Measurements from ENCODE around the gene INO80.

GRCh38 chr15:41139619-41140018 is 23.5 kb upstream of the INO80 start:
- TF ChIP-seq CTCF (IDR thresholded peaks at IDR 0.05) (no peak), POLR2A (IDR thresholded peaks at IDR 0.05) (no peak)
